Measurements from ENCODE around the gene NHLRC1.

NHLRC1 gene

GRCh38 chr6:18090349-18090786, 32.1 kb downstream of the NHLRC1 start:
- no peak overlapping the region for H4K5ac ChIP-seq (ENCODE audit: low read length)
- no peak overlapping the region for H2AK5ac ChIP-seq (ENCODE audit: low read length)
- no peak overlapping the region for H3K4ac ChIP-seq (ENCODE audit: low read depth, low read length)
- H2BK15ac ChIP-seq (replicated peaks; ENCODE audit: low read depth), result no peak overlapping the region
- H3K27me3 ChIP-seq (ENCODE audit: insufficient read depth, low read length, poor library complexity), result no peaks in the 10 kb centered on the region
- H2BK5ac ChIP-seq (ENCODE audit: low read length), result no peak overlapping the region
- no peaks in the 10 kb centered on the region for H3K79me2 ChIP-seq (ENCODE audit: control insufficient read depth, insufficient read depth, low read length)
- H2BK120ac ChIP-seq (ENCODE audit: low read depth, low read length), result no peak overlapping the region
- no peaks in the 10 kb centered on the region for H3K4me1 ChIP-seq (ENCODE audit: control insufficient read depth, low read depth, low read length)
- no peak overlapping the region for H3K27ac ChIP-seq (ENCODE audit: low read depth, low read length)
- H3K18ac ChIP-seq (ENCODE audit: low read length), result no peak overlapping the region
- no peak for DNase-seq
- no peaks in the 10 kb centered on the region for H3K36me3 ChIP-seq (ENCODE audit: control insufficient read depth, insufficient read depth, low read length)
- WGBS (ENCODE audit: extremely low coverage, insufficient coverage, low lambda C conversion rate), result no CpG with 5 or more reads among the region's 1 CpG
- no peaks in the 10 kb centered on the region for H3K79me1 ChIP-seq (ENCODE audit: low read length)
- no peak overlapping the region for H4K8ac ChIP-seq (ENCODE audit: low read depth, low read length)
- H3K4me2 ChIP-seq (ENCODE audit: low read length), result no peak overlapping the region
- H3K23ac ChIP-seq (ENCODE audit: low read length), result no peak overlapping the region
- H3K9ac ChIP-seq (ENCODE audit: low read length), result no peak overlapping the region
- no peak overlapping the region for H3K4me3 ChIP-seq (ENCODE audit: low read length)
- H3K56ac ChIP-seq (ENCODE audit: low read length), result no peak overlapping the region

- H3K9ac ChIP-seq (ENCODE audit: low read length), result no peak overlapping the region
- no peak overlapping the region for H3K23ac ChIP-seq (ENCODE audit: low read length)
- H3K4ac ChIP-seq (ENCODE audit: low read depth, low read length), result no peak overlapping the region
- H3K4me2 ChIP-seq (ENCODE audit: low read length), result no peak overlapping the region
- no peak overlapping the region for H4K8ac ChIP-seq (ENCODE audit: low read depth, low read length)
- H2AK5ac ChIP-seq (ENCODE audit: low read length), result no peak overlapping the region
- no peak overlapping the region for H3K4me3 ChIP-seq (ENCODE audit: low read length)
- H3K36me3 ChIP-seq (ENCODE audit: control insufficient read depth, insufficient read depth, low read length), result no peaks in the 10 kb centered on the region
- H3K18ac ChIP-seq (ENCODE audit: low read length), result no peak overlapping the region
- no peaks in the 10 kb centered on the region for H3K79me1 ChIP-seq (ENCODE audit: low read length)
- no peaks in the 10 kb centered on the region for H3K79me2 ChIP-seq (ENCODE audit: control insufficient read depth, insufficient read depth, low read length)
- no peak overlapping the region for H2BK120ac ChIP-seq (ENCODE audit: low read depth, low read length)
- no CpG with 5 or more reads among the region's 5 CpGs for WGBS (ENCODE audit: extremely low coverage, insufficient coverage, low lambda C conversion rate)
- H2BK5ac ChIP-seq (ENCODE audit: low read length), result no peak overlapping the region
- no peaks in the 10 kb centered on the region for H3K27me3 ChIP-seq (ENCODE audit: insufficient read depth, low read length, poor library complexity)
- H3K4me1 ChIP-seq (ENCODE audit: control insufficient read depth, low read depth, low read length), result no peaks in the 10 kb centered on the region
- H3K56ac ChIP-seq (ENCODE audit: low read length), result no peak overlapping the region
- no peak overlapping the region for H4K5ac ChIP-seq (ENCODE audit: low read length)
- no peak overlapping the region for H3K27ac ChIP-seq (ENCODE audit: low read depth, low read length)
- no peak overlapping the region for H2BK15ac ChIP-seq (replicated peaks; ENCODE audit: low read depth)
- no peak for DNase-seq
Observed at GRCh38 chr6:18088419-18089296, 33.8 kb downstream of the NHLRC1 start.

- no peak overlapping the region for H2BK120ac ChIP-seq (ENCODE audit: low read depth, low read length)
- DNase-seq, result no peak
- no peak overlapping the region for H3K18ac ChIP-seq (ENCODE audit: low read length)
- no peak overlapping the region for H2BK15ac ChIP-seq (replicated peaks; ENCODE audit: low read depth)
- H3K9ac ChIP-seq (ENCODE audit: low read length), result no peak overlapping the region
- H2BK5ac ChIP-seq (ENCODE audit: low read length), result no peak overlapping the region
- WGBS (ENCODE audit: extremely low coverage, insufficient coverage, low lambda C conversion rate), result no CpG with 5 or more reads among the region's 5 CpGs
- H4K5ac ChIP-seq (ENCODE audit: low read length), result no peak overlapping the region
- no peak overlapping the region for H2AK5ac ChIP-seq (ENCODE audit: low read length)
- no peak overlapping the region for H3K4me2 ChIP-seq (ENCODE audit: low read length)
- H3K36me3 ChIP-seq (ENCODE audit: control insufficient read depth, insufficient read depth, low read length), result no peaks in the 10 kb centered on the region
- no peaks in the 10 kb centered on the region for H3K27me3 ChIP-seq (ENCODE audit: insufficient read depth, low read length, poor library complexity)
- H3K4ac ChIP-seq (ENCODE audit: low read depth, low read length), result no peak overlapping the region
- H3K79me1 ChIP-seq (ENCODE audit: low read length), result no peaks in the 10 kb centered on the region
- no peaks in the 10 kb centered on the region for H3K79me2 ChIP-seq (ENCODE audit: control insufficient read depth, insufficient read depth, low read length)
- no peak overlapping the region for H4K8ac ChIP-seq (ENCODE audit: low read depth, low read length)
- no peak overlapping the region for H3K23ac ChIP-seq (ENCODE audit: low read length)
- no peak overlapping the region for H3K27ac ChIP-seq (ENCODE audit: low read depth, low read length)
- H3K56ac ChIP-seq (ENCODE audit: low read length), result no peak overlapping the region
- H3K4me3 ChIP-seq (ENCODE audit: low read length), result no peak overlapping the region
- no peaks in the 10 kb centered on the region for H3K4me1 ChIP-seq (ENCODE audit: control insufficient read depth, low read depth, low read length)
Observed at GRCh38 chr6:18087396-18088165, 34.9 kb downstream of the NHLRC1 start.

- H3K27ac ChIP-seq (ENCODE audit: low read depth, low read length), result no peak overlapping the region
- DNase-seq, result no peak
- H3K23ac ChIP-seq (ENCODE audit: low read length), result no peak overlapping the region
- no CpG with 5 or more reads among the region's 11 CpGs for WGBS (ENCODE audit: extremely low coverage, insufficient coverage, low lambda C conversion rate)
- H3K9ac ChIP-seq (ENCODE audit: low read length), result no peak overlapping the region
- no peak overlapping the region for H3K18ac ChIP-seq (ENCODE audit: low read length)
- H3K79me1 ChIP-seq (ENCODE audit: low read length), result no peaks in the 10 kb centered on the region
- H3K4me2 ChIP-seq (ENCODE audit: low read length), result no peak overlapping the region
- H3K4me1 ChIP-seq (ENCODE audit: control insufficient read depth, low read depth, low read length), result no peaks in the 10 kb centered on the region
- no peak overlapping the region for H4K8ac ChIP-seq (ENCODE audit: low read depth, low read length)
- no peak overlapping the region for H4K5ac ChIP-seq (ENCODE audit: low read length)
- H3K27me3 ChIP-seq (ENCODE audit: insufficient read depth, low read length, poor library complexity), result no peaks in the 10 kb centered on the region
- no peaks in the 10 kb centered on the region for H3K36me3 ChIP-seq (ENCODE audit: control insufficient read depth, insufficient read depth, low read length)
- no peak overlapping the region for H2BK5ac ChIP-seq (ENCODE audit: low read length)
- H3K4ac ChIP-seq (ENCODE audit: low read depth, low read length), result no peak overlapping the region
- H3K4me3 ChIP-seq (ENCODE audit: low read length), result no peak overlapping the region
- H2BK120ac ChIP-seq (ENCODE audit: low read depth, low read length), result no peak overlapping the region
- H3K56ac ChIP-seq (ENCODE audit: low read length), result no peak overlapping the region
- no peak overlapping the region for H2AK5ac ChIP-seq (ENCODE audit: low read length)
- H2BK15ac ChIP-seq (replicated peaks; ENCODE audit: low read depth), result no peak overlapping the region
- no peaks in the 10 kb centered on the region for H3K79me2 ChIP-seq (ENCODE audit: control insufficient read depth, insufficient read depth, low read length)
Observed at GRCh38 chr6:18081025-18081668, 41.3 kb downstream of the NHLRC1 start.

GRCh38 chr6:18080544-18080943, 41.9 kb downstream of the NHLRC1 start:
- Histone ChIP-seq H4K8ac (ENCODE audit: low read depth, low read length) (no peak overlapping the region), H3K79me1 (ENCODE audit: low read length) (no peaks in the 10 kb centered on the region), H3K79me2 (ENCODE audit: control insufficient read depth, insufficient read depth, low read length) (no peaks in the 10 kb centered on the region), H3K4ac (ENCODE audit: low read depth, low read length) (no peak overlapping the region), H3K4me2 (ENCODE audit: low read length) (no peak overlapping the region), H3K27ac (ENCODE audit: low read depth, low read length) (no peak overlapping the region), H2BK15ac (replicated peaks; ENCODE audit: low read depth) (no peak overlapping the region), H2AK5ac (ENCODE audit: low read length) (no peak overlapping the region), H3K23ac (ENCODE audit: low read length) (no peak overlapping the region), H2BK5ac (ENCODE audit: low read length) (no peak overlapping the region), H4K5ac (ENCODE audit: low read length) (no peak overlapping the region), H3K4me1 (ENCODE audit: control insufficient read depth, low read depth, low read length) (no peaks in the 10 kb centered on the region), H2BK120ac (ENCODE audit: low read depth, low read length) (no peak overlapping the region), H3K9ac (ENCODE audit: low read length) (no peak overlapping the region), H3K18ac (ENCODE audit: low read length) (no peak overlapping the region), H3K27me3 (ENCODE audit: insufficient read depth, low read length, poor library complexity) (no peaks in the 10 kb centered on the region), H3K56ac (ENCODE audit: low read length) (no peak overlapping the region), H3K36me3 (ENCODE audit: control insufficient read depth, insufficient read depth, low read length) (no peaks in the 10 kb centered on the region), H3K4me3 (ENCODE audit: low read length) (no peak overlapping the region)
- no CpG with 5 or more reads among the region's 4 CpGs for WGBS (ENCODE audit: extremely low coverage, insufficient coverage, low lambda C conversion rate)
- DNase-seq, result no peak

Measured in mesendoderm (in vitro differentiated cells).